SK-N-MC (cell line): ENCODE data around the gene EXO1.
"Not testable (repeated sequence)": the region's sequence is repeated elsewhere in the genome, so short reads cannot be mapped to it uniquely, and the experiment has no call there.

Experiments
- DNase-seq: peaks from one replicate; pipeline ENCODE4 v3.0.0-alpha.2; 2011; ENCODE audit warnings: low read depth, low spot score
- H3K27ac ChIP-seq: fragments of 200-600 bp; sonication (generic); 2 replicates; pipeline ENCODE4 v1.5.1; 2016; ENCODE audit warnings: mixed run types
- H3K36me3 ChIP-seq: fragments of 200-600 bp; sonication (generic); 2 replicates; pipeline ENCODE4 v1.6.1; 2017; ENCODE audit warnings: antibody characterized with exemption, low read length, mixed read lengths; ENCODE audit not compliant: insufficient read depth
- H3K4me3 ChIP-seq: fragments of 200-600 bp; sonication (generic); 2 replicates; pipeline ENCODE4 v1.5.1; 2016
- H3K9ac ChIP-seq: fragments of 200-600 bp; sonication (generic); 2 replicates; pipeline ENCODE4 v1.8.0; 2017; ENCODE audit warnings: mixed run types, mixed read lengths; ENCODE audit not compliant: insufficient read length
- H3K9me3 ChIP-seq: fragments of 200-600 bp; sonication (generic); 2 replicates; pipeline ENCODE4 v1.6.1; 2017; ENCODE audit warnings: low read depth, mild to moderate bottlenecking, antibody characterized with exemption, low read length, moderate library complexity, mixed read lengths
- EZH2 ChIP-seq: fragments of 200-600 bp; sonication (generic); IDR thresholded peaks from one replicate; pipeline ENCODE4 v1.6.1; 2017; ENCODE audit warnings: antibody characterized with exemption
- FOXP2 ChIP-seq: optimal IDR thresholded peaks from 2 replicates; pipeline ENCODE3; 2011; ENCODE audit warnings: mild to moderate bottlenecking, moderate library complexity; ENCODE audit not compliant: insufficient read depth; ENCODE audit errors: extremely low read length, control extremely low read depth
- POLR2AphosphoS5 ChIP-seq: IDR thresholded peaks from 2 replicates; pipeline ENCODE4 v1.6.1; 2012; ENCODE audit warnings: mild to moderate bottlenecking, low read depth, low read length, borderline replicate concordance

Gene EXO1

GRCh38 chr1:241840164-241840563 lies 7.8 kb upstream of the EXO1 start:
- no peak for TF ChIP-seq EZH2
- TF ChIP-seq POLR2AphosphoS5, result no peak
- TF ChIP-seq FOXP2, result no peak
- Histone ChIP-seq H3K4me3 (no peak overlapping the region), H3K27ac (no peak overlapping the region), H3K9me3 (no peaks in the 10 kb centered on the region), H3K36me3 (no peaks in the 10 kb centered on the region), H3K9ac (no peak overlapping the region)
- no peak for DNase-seq

- DNase-seq, result no peak
- H3K9ac ChIP-seq, result no peak overlapping the region
- TF ChIP-seq POLR2AphosphoS5, result no peak
- no peak for TF ChIP-seq EZH2
- TF ChIP-seq FOXP2, result no peak
- no peaks in the 10 kb centered on the region for H3K9me3 ChIP-seq
- H3K27ac ChIP-seq, result no peak overlapping the region
- no peaks in the 10 kb centered on the region for H3K36me3 ChIP-seq
- H3K4me3 ChIP-seq, result no peak overlapping the region
These were observed 6.3 kb upstream of the EXO1 start for GRCh38 chr1:241841691-241842090.

GRCh38 chr1:241842565-241842964 lies 5.4 kb upstream of the EXO1 start:
- no peaks in the 10 kb centered on the region for H3K36me3 ChIP-seq
- H3K4me3 ChIP-seq, result no peak overlapping the region
- TF ChIP-seq EZH2 (no peak), POLR2AphosphoS5 (no peak), FOXP2 (no peak)
- no peak overlapping the region for H3K27ac ChIP-seq
- DNase-seq, result no peak
- H3K9ac ChIP-seq, result no peak overlapping the region
- H3K9me3 ChIP-seq, result no peaks in the 10 kb centered on the region

GRCh38 chr1:241844593-241844992 lies 3.4 kb upstream of the EXO1 start:
- DNase-seq, result no peak
- Histone ChIP-seq H3K27ac (no peak overlapping the region), H3K4me3 (no peak overlapping the region), H3K36me3 (peaks cover 8% of the 10 kb centered on the region), H3K9me3 (no peaks in the 10 kb centered on the region), H3K9ac (no peak overlapping the region)
- no peak for TF ChIP-seq FOXP2
- no peak for TF ChIP-seq POLR2AphosphoS5
- TF ChIP-seq EZH2, result no peak

GRCh38 chr1:241846375-241846774 lies 1.6 kb upstream of the EXO1 start:
- DNase-seq, result no peak
- TF ChIP-seq FOXP2 (no peak), POLR2AphosphoS5 (no peak), EZH2 (no peak)
- Histone ChIP-seq H3K27ac (no peak overlapping the region), H3K36me3 (peaks cover 22% of the 10 kb centered on the region), H3K9me3 (no peaks in the 10 kb centered on the region), H3K4me3 (no peak overlapping the region), H3K9ac (no peak overlapping the region)

GRCh38 chr1:241846862-241847539 lies 1.0 kb upstream of the EXO1 start:
- peak overlapping the region; percentile 97; the same call in 1 of the 2 replicates for H3K27ac ChIP-seq
- TF ChIP-seq FOXP2 (no peak), EZH2 (no peak), POLR2AphosphoS5 (no peak)
- H3K36me3 ChIP-seq, result peaks cover 29% of the 10 kb centered on the region
- peak overlapping the region; percentile 99 for H3K4me3 ChIP-seq
- peak overlapping the region; percentile 87 for H3K9ac ChIP-seq
- no peaks in the 10 kb centered on the region for H3K9me3 ChIP-seq
- no peak for DNase-seq

- no peak for DNase-seq
- Histone ChIP-seq H3K36me3 (peaks cover 33% of the 10 kb centered on the region), H3K9ac (peak overlapping the region; percentile 87), H3K9me3 (no peaks in the 10 kb centered on the region), H3K4me3 (peak overlapping the region; percentile 99), H3K27ac (peak overlapping the region; percentile 97)
- TF ChIP-seq EZH2 (no peak), FOXP2 (no peak)
These were observed 536 bp upstream of the EXO1 start for GRCh38 chr1:241847540-241847795.

GRCh38 chr1:241848686-241849344 lies 811 bp downstream of the EXO1 start:
- Histone ChIP-seq H3K36me3 (peaks cover 45% of the 10 kb centered on the region), H3K4me3 (peak overlapping the region; percentile 99), H3K9ac (peak overlapping the region; percentile 87), H3K9me3 (no peaks in the 10 kb centered on the region), H3K27ac (no peak overlapping the region)
- TF ChIP-seq POLR2AphosphoS5 (no peak), FOXP2 (no peak), EZH2 (no peak)
- no peak for DNase-seq

GRCh38 chr1:241849345-241849695 lies 1.3 kb downstream of the EXO1 start:
- DNase-seq, result no peak
- no peak for TF ChIP-seq FOXP2
- TF ChIP-seq EZH2, result no peak
- TF ChIP-seq POLR2AphosphoS5, result no peak
- no peaks in the 10 kb centered on the region for H3K9me3 ChIP-seq
- peak overlapping the region; percentile 99 for H3K4me3 ChIP-seq
- peak overlapping the region; percentile 87 for H3K9ac ChIP-seq
- H3K36me3 ChIP-seq, result peaks cover 50% of the 10 kb centered on the region
- H3K27ac ChIP-seq, result no peak overlapping the region

- not testable (repeated sequence) for H3K9ac ChIP-seq, H3K9me3 ChIP-seq, DNase-seq, H3K4me3 ChIP-seq
- H3K27ac ChIP-seq, result 0 out of 2 replicates have a peak overlapping the region, but pooled peaks have one; percentile 84
- H3K36me3 ChIP-seq, result peaks cover 73% of the 10 kb centered on the region
These were observed 7.6 kb downstream of the EXO1 start for GRCh38 chr1:241855545-241856140.
